HG03039 (cell line): ENCODE measurements around the gene NR2C2.
A peak's percentile ranks its signal among the peaks of the same experiment; 100 is the strongest.

Experiments used
- ATAC-seq: cut with Tn5 transposase; IDR thresholded peaks from one replicate; pipeline ENCODE4 v1.9.1; 2021; ENCODE audit warnings: mild to moderate bottlenecking, moderate library complexity; ENCODE audit not compliant: unreplicated experiment

The NR2C2 gene

GRCh38 chr3:14921034-14921616 lies 26.3 kb upstream of the NR2C2 start:
- peak; percentile 49 for ATAC-seq

- no peak for ATAC-seq
Observed at GRCh38 chr3:14921811-14922705, 25.3 kb upstream of the NR2C2 start.

DNA sequence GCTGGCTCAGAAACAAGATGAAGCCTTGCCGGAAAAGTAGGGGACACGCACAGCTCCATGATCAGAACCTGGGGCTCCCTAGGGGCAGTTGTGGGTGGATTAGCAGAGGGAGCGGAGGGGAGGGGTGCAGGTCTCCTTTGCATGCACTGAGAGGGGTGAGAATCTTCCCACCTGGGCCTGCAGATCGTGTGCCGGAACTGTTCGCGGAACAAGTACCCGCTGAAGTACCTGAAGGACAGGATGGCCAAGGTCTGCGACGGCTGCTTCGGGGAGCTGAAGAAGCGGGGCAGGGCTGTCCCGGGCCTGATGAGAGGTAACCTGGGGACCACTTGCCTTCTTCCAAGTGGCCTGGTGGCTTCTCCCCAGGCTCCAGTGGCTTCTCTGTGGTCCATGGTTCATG lies 24.5 kb upstream of the NR2C2 start:
- ATAC-seq, result no peak

DNA sequence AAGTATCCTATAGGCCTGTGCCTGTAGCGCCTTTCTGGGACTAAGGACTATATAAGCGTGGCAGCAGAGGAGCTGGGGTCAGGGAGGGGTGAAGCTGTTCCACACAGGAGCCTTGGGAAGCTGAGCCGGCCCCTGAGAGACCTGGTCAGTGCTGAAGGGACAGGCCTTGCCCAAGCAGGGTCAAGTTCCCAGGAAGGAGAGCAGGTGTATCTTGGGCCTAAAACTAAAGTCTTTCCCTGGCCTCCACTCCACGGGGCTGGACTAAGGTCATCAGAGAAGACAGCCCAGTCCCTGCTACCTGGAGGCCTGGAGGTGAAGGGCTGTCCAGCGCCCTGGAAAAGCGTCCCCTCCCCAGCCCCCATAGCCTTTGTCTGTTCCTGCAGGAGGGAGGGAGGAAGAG lies 23.9 kb upstream of the NR2C2 start:
- ATAC-seq, result no peak

DNA sequence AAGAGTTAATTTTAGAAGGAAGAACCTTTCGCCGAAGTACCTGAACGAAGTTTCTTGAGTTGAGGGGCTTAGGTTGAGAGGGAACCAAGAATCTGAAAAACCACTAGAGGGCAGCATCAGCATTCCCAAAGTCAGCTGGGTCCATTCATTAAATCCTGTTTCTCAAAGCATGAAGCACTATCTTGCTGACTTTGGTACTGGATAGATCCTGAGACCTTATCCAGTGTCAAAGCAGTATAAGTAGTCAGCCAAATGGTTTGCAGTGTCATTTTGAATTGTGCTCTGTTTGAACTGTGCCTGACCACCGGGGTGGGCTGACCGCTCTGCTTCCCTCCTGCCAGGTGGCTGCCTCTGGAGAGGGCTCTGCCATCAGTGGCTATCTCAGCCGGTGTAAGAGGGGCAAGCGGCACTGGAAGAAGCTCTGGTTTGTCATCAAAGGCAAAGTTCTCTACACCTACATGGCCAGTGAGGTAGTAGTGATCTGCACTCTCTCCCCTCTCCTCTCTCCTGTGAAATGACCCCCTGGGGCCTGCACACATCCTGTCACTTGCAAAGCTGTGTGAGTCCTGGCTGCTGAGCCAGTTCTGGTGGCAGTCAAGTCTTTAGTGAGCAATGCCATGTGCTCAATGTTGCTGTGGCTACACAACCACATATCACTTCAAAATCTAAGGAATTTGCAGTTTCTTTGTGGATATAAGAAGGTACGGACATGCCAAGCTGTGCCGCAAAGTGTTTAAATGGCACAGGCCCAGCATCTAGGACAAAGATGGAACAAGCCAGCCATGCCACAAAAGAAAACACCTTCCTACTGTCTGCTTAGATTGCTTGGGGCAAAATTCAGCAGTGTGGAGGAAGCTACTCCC lies 21.4 kb upstream of the NR2C2 start:
- no peak for ATAC-seq

GRCh38 chr3:14926592-14926991 lies 20.8 kb upstream of the NR2C2 start:
- no peak for ATAC-seq

- no peak for ATAC-seq
Observed at GRCh38 chr3:14927308-14927707, 20.1 kb upstream of the NR2C2 start.

GRCh38 chr3:14929310-14930074 lies 17.9 kb upstream of the NR2C2 start:
- ATAC-seq, result no peak

GRCh38 chr3:14933820-14934425 lies 13.5 kb upstream of the NR2C2 start:
- ATAC-seq, result no peak

DNA sequence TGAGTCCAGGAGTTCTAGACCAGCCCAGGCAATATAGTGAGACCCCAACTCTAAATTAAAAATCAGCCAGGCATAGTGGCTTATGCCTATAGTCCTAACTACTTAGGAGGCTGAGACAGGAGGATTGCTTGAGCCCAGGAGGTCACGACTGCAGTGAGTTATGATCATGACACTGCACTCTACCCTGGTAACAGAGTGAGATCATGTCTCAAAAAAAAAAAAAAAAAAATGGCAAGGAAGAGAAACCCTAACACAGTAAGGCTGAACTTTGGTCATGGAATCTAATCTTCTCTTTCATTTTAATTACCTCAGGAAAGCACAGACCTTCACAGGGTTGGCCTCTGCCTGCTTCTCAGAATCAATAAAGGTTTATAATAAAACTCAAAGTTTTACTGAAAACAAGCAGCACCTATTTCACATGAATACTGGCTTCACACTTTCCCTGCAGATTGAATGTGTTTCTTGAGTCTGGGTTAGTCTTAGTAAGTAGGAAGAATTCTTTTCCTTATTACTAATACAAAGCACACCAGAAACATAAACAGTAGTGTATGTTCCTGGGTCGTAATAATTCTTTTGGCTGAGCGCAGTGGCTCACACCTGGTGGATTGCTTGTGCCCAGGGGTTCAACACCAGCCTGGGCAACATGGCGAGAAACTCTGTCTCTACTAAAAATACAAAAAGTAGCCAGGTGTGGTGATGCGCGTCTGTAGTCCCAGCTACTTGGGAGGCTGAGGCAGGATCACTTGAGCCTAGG lies 11.6 kb upstream of the NR2C2 start:
- no peak for ATAC-seq

- ATAC-seq, result no peak
Observed at GRCh38 chr3:14938954-14939353, 8.4 kb upstream of the NR2C2 start.

- ATAC-seq, result no peak
Observed at GRCh38 chr3:14941871-14942270, 5.5 kb upstream of the NR2C2 start.

DNA sequence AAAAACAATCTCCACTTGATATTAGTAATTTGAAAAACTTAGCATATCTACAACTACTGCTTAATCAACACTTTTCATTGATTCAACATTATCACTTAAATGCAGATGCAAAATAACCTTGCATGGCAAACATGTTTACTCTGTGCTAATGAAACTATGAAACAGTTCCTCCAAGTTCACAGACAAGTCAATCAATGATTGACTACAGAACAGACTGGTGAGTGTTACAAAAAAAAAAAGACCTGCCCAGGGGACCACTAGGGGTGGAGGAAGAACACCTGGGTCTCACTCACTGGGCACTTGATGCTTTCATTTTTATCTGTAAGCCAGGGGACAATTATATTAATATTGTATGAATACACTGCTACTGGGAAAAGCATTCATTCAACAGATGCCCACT lies 4.3 kb upstream of the NR2C2 start:
- no peak for ATAC-seq

- ATAC-seq, result no peak
Observed at GRCh38 chr3:14946236-14946635, 1.1 kb upstream of the NR2C2 start.

DNA sequence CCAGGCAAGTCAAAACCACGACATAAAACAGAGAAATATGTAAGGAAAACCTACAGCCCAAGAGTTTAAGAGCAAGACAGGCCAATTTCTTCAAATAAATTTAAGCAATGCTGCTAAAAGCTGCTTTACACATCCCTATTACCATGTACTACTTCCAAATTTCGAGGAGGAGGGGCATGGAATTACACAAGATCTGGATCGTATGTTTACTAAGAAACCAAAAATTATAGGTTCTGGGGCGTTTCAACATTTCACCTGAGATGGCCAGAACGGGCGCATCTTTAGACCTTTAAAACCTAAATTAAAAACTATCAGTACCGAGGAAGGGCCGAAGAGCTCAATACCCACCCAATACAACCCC lies 664 bp upstream of the NR2C2 start:
- ATAC-seq, result no peak

DNA sequence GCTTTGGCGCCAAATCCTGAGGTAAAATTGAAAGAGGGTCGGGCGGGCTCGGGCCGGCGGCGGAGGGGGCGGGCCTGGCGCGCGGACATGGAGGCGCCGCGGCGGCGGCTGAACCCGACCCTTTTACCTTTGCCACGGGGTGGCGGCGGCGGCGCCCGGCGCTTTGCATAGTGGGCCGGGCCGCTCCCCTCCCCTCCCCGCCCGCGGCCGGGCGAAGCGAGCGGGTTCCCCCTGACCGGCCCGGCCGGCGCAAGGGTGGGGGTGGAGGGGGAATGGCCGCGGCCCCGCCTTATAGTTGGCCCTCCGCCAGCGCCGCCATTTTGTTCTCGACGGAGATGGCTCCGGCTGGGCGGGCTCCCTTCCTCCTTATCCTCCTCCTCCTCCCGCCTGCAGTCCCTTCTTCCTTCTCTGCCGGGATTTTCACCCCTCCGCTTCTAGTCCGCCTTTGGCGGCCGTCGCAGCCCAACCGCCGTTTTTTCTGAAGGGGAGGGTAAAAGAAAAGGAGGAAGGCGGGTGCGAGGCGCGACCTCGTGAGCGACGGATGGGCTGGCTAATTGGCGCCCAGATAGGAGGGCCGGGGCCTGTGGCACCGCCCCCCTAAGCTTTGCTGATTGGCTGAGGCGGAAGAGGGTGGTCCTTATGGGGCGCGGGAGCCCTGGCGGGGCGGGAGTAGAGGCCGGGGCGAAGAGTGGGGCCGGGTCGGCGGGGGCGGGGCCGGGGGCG lies 664 bp downstream of the NR2C2 start:
- ATAC-seq, result peak; percentile 78

- no peak for ATAC-seq
Observed at GRCh38 chr3:14948609-14949038, 1.2 kb downstream of the NR2C2 start.

GRCh38 chr3:14949126-14949525 lies 1.7 kb downstream of the NR2C2 start:
- no peak for ATAC-seq

DNA sequence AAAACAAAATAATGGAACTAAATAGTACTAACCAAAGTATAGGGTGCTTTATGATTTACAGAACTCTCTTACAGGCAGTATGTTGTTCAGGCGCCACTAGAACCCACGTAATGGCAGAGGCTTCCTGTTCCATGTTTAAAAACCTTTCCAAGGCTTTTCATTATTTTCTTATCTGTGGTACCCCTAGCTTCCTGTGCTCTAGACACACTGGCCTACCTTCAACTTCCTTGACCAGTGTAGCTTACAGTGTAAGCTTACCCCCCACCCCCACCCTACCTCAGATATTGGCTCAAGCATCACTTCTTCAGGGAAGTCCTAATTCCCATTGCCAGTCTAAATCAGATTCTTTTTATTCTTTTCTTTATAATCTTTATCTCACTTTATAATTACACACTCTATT lies 2.9 kb downstream of the NR2C2 start:
- no peak for ATAC-seq
